Fibroblast of lung (primary cell): ENCODE results near the gene EXOC2.

ENCODE experiments used
- CTCF ChIP-seq, 2 donors: IDR thresholded peaks in 1 of 2; conservative IDR thresholded peaks in 1 of 2; 1 replicate in 1 of 2; 2 replicates in 1 of 2; pipeline ENCODE4 v1.5.1; 2011 to 2012; ENCODE audit warnings: low read length in 2 of 2, control low read depth in 1 of 2, inconsistent platforms in 1 of 2, low read depth in 1 of 2, mild to moderate bottlenecking in 1 of 2
- EZH2 ChIP-seq: IDR thresholded peaks from 2 replicates; pipeline ENCODE4 v1.5.1; 2012; ENCODE audit warnings: low read length, control low read depth, mild to moderate bottlenecking; ENCODE audit errors: missing control alignments

DNA sequence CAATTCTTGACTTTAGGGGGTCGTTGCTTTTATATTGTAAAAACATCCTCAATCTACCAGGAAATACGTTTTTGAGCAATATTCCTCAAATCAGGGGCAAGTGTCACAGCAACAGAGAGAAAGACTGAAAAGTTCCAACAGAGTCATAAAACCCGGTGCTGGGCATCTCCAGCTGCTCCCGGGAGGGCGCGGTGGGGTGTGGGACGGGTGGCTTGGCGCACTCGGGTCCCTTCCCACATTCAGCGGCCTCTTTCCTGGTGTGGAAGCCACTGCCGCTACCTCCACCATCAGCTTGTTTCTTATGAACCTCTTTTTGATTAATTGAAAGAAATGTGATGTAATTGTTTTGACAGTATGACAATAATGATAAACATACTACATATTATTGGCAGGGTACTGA is 203.2 kb downstream of the EXOC2 start:
- TF ChIP-seq CTCF (conservative IDR thresholded peaks at IDR 0.05 in 1 of 2, IDR thresholded peaks at IDR 0.05 in 1 of 2; ENCODE audit: low read depth in 1 of 2, low read length in 2 of 2) (no peak), EZH2 (no peak)
